Panc1 (cell line): ENCODE measurements around the gene TEX52. TPM values are rescaled to one million over a fixed set of nuclear protein-coding genes. Genes with fewer than 3 reads are reported as not detected.

ENCODE experiments used
- ATAC-seq: fragments of 200-7000 bp; cut with Tn5 transposase; 2 replicates; pipeline ENCODE4 v1.9.1; 2020; ENCODE audit warnings: mild to moderate bottlenecking, moderate library complexity
- BruUV-seq: library from RNA; stranded (reverse); fragments of 400-500 nt; replicated peaks from 2 replicates; lab custom pipeline; 2021; lab: Mats Ljungman, UMichigan
- CTCF ChIA-PET: fragments of 300-600 bp; sonication (Branson Sonifier 250); formaldehyde crosslinking; loops from one replicate; lab custom pipeline; 2022; ENCODE audit warnings: antibody characterized with exemption; lab: Charles Lee
- POLR2A ChIA-PET: fragments of 300-600 bp; sonication (Branson Sonifier 250); formaldehyde crosslinking; loops from one replicate; lab custom pipeline; 2022; ENCODE audit warnings: antibody characterized with exemption; lab: Charles Lee
- DNase-seq: peaks from one replicate; pipeline ENCODE4 v3.0.0-alpha.2; 2010; ENCODE audit warnings: low read depth, low spot score
- H3K27ac ChIP-seq: 2 replicates; pipeline ENCODE4 v1.5.1; 2011; ENCODE audit warnings: mild to moderate bottlenecking, low read length, inconsistent platforms
- H3K27me3 ChIP-seq: fragments of 200-500 bp; sonication (Bioruptor generic); 2 replicates; pipeline ENCODE4 v1.6.0; 2014; ENCODE audit warnings: low read length, inconsistent platforms; ENCODE audit not compliant: control insufficient read depth, insufficient read depth
- H3K36me3 ChIP-seq: fragments of 200-500 bp; sonication (Bioruptor generic); 2 replicates; pipeline ENCODE4 v1.5.1; 2014; ENCODE audit warnings: inconsistent platforms, mild to moderate bottlenecking, low read length, moderate library complexity; ENCODE audit not compliant: control insufficient read depth, insufficient read depth
- H3K4me1 ChIP-seq: 2 replicates; pipeline ENCODE4 v1.5.1; 2011; ENCODE audit warnings: inconsistent platforms, mild to moderate bottlenecking, low read length, moderate library complexity; ENCODE audit not compliant: control insufficient read depth, insufficient read depth
- H3K4me3 ChIP-seq, 2 experiments: 2 replicates each; pipeline ENCODE4 v1.5.1; 2011 to 2012; ENCODE audit warnings: low read depth in 2 of 2, low read length in 2 of 2, mild to moderate bottlenecking in 2 of 2, inconsistent platforms in 1 of 2, moderate library complexity in 1 of 2
- H3K9me3 ChIP-seq: fragments of 200-500 bp; sonication (Bioruptor generic); 2 replicates; pipeline ENCODE4 v1.5.1; 2014; ENCODE audit warnings: low read depth, mild to moderate bottlenecking, inconsistent platforms, low read length, moderate library complexity; ENCODE audit not compliant: control insufficient read depth, insufficient read depth
- CTCF ChIP-seq: fragments of 450-650 bp; IDR thresholded peaks from 2 replicates; pipeline ENCODE4 v1.5.1; 2017; ENCODE audit warnings: mild to moderate bottlenecking
- POLR2AphosphoS5 ChIP-seq: IDR thresholded peaks from 2 replicates; pipeline ENCODE4 v1.6.1; 2012; ENCODE audit warnings: mild to moderate bottlenecking, low read depth, low read length, moderate library complexity
- SIN3A ChIP-seq: IDR thresholded peaks from 2 replicates; pipeline ENCODE4 v1.6.1; 2012; ENCODE audit warnings: low read depth, mild to moderate bottlenecking, low read length, moderate library complexity, borderline replicate concordance; ENCODE audit not compliant: insufficient read depth
- TCF7L2 ChIP-seq: IDR thresholded peaks from 2 replicates; pipeline ENCODE4 v1.6.1; 2011; ENCODE audit warnings: mild to moderate bottlenecking, low read depth, low read length, inconsistent platforms
- in situ Hi-C: cut with HindIII; loops from 2 replicates; pipeline ENCODE4 v1.10.0; 2016; ENCODE audit warnings: low sequenced_read_pairs, low pct_unique_long_range_greater_than_20kb
- intact Hi-C: fragments of 100-400 bp; cut with micrococcal nuclease; formaldehyde crosslinking; loops from one replicate; pipeline ENCODE4 v1.10.0; 2022; ENCODE audit not compliant: unreplicated experiment
- total RNA-seq: library from RNA; stranded (reverse); gene quantifications from one replicate; pipeline ENCODE4 v1.2.1, GENCODE V29; 2021; ENCODE audit not compliant: unreplicated experiment
- TF ChIP-seq, protein P1 (sequence below), 2 experiments: IDR thresholded peaks; 2 replicates each; pipeline ENCODE4 v1.6.1; 2011 to 2012; ENCODE audit warnings: low read depth in 2 of 2, control low read depth in 1 of 2, low read length in 1 of 2, mild to moderate bottlenecking in 1 of 2, moderate library complexity in 1 of 2; ENCODE audit not compliant: insufficient read depth in 1 of 2

TEX52 gene
- total RNA-seq, 1 experiment from 2014 or later: not detected

DNA sequence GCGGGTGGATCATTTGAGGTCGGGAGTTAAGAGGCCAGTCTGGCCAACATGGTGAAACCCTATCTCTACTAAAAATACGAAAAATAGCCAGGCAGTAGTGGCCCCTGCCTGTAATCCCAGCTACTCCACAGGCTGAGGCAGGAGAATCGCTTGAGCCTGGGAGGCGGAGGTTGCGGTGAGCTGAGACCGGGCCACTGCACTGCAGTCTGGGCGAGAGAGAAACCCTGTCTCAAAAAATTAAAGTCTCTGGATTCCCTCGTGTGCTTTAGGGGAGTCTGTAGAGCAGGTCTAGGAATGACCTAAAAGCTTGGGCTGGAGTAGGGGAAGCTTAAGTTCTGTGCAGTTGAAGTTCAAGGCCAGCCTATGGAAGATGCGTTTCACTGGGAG lies 33.2 kb upstream of the TEX52 start:
- ATAC-seq (no peak), DNase-seq (no peak)
- peaks cover 8% of the 10 kb centered on the region for H3K4me1 ChIP-seq
- intact Hi-C loops: no loop called here
- peak overlapping the region; percentile 87 for H3K4me3 ChIP-seq
- ChIA-PET CTCF (no interaction called here), POLR2A (interaction anchor here (0.5 kb wide), 1 partner anchor 26 kb away, joined by 7 read pairs; no protein-coding TSS in a partner anchor)
- H3K27ac ChIP-seq: peak overlapping the region; percentile 91
- no peaks in the 10 kb centered on the region for H3K27me3 ChIP-seq
- no peaks in the 10 kb centered on the region for H3K36me3 ChIP-seq
- in situ Hi-C loops: no loop called here
- no peak for TF ChIP-seq CTCF
- TF ChIP-seq POLR2AphosphoS5: no peak
- no peak for TF ChIP-seq TCF7L2
- TF ChIP-seq SIN3A: no peak
- TF ChIP-seq, protein P1, sequence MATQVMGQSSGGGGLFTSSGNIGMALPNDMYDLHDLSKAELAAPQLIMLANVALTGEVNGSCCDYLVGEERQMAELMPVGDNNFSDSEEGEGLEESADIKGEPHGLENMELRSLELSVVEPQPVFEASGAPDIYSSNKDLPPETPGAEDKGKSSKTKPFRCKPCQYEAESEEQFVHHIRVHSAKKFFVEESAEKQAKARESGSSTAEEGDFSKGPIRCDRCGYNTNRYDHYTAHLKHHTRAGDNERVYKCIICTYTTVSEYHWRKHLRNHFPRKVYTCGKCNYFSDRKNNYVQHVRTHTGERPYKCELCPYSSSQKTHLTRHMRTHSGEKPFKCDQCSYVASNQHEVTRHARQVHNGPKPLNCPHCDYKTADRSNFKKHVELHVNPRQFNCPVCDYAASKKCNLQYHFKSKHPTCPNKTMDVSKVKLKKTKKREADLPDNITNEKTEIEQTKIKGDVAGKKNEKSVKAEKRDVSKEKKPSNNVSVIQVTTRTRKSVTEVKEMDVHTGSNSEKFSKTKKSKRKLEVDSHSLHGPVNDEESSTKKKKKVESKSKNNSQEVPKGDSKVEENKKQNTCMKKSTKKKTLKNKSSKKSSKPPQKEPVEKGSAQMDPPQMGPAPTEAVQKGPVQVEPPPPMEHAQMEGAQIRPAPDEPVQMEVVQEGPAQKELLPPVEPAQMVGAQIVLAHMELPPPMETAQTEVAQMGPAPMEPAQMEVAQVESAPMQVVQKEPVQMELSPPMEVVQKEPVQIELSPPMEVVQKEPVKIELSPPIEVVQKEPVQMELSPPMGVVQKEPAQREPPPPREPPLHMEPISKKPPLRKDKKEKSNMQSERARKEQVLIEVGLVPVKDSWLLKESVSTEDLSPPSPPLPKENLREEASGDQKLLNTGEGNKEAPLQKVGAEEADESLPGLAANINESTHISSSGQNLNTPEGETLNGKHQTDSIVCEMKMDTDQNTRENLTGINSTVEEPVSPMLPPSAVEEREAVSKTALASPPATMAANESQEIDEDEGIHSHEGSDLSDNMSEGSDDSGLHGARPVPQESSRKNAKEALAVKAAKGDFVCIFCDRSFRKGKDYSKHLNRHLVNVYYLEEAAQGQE (IDR thresholded peaks at IDR 0.05; ENCODE audit: insufficient read depth in 1 of 2, low read depth in 2 of 2, low read length in 1 of 2): no peak
- no TSS peak for BruUV-seq
- H3K9me3 ChIP-seq: no peaks in the 10 kb centered on the region

GRCh38 chr12:2886768-2887450 lies 30.1 kb upstream of the TEX52 start:
- no peak for DNase-seq
- H3K4me1 ChIP-seq: peaks cover 3% of the 10 kb centered on the region
- no peaks in the 10 kb centered on the region for H3K27me3 ChIP-seq
- intact Hi-C loops (no loop called here), in situ Hi-C loops (no loop called here)
- POLR2A ChIA-PET: no interaction called here
- no peak overlapping the region for H3K27ac ChIP-seq
- TF ChIP-seq, protein P1 (IDR thresholded peaks at IDR 0.05; ENCODE audit: insufficient read depth in 1 of 2, low read depth in 2 of 2, low read length in 1 of 2): no peak
- TF ChIP-seq SIN3A (no peak), CTCF (no peak), POLR2AphosphoS5 (no peak), TCF7L2 (no peak)
- CTCF ChIA-PET: interaction anchor here (0.6 to 1.1 kb wide), 3 partner anchors 58 to 154 kb away, joined by 3 read pairs; no protein-coding TSS in a partner anchor
- ATAC-seq: no peak
- no peak overlapping the region for H3K4me3 ChIP-seq
- no peaks in the 10 kb centered on the region for H3K36me3 ChIP-seq
- BruUV-seq: no TSS peak
- no peaks in the 10 kb centered on the region for H3K9me3 ChIP-seq
